NCI-H2196 treated with DMSO at 0.1 percent for 48 hours (cell line): ENCODE results near the gene GPR137B.

Experiments
- DNase-seq: peaks from one replicate; lab custom pipeline; 2025; ENCODE audit not compliant: unreplicated experiment; lab: John Stamatoyannopoulos, UW

The GPR137B gene

DNA sequence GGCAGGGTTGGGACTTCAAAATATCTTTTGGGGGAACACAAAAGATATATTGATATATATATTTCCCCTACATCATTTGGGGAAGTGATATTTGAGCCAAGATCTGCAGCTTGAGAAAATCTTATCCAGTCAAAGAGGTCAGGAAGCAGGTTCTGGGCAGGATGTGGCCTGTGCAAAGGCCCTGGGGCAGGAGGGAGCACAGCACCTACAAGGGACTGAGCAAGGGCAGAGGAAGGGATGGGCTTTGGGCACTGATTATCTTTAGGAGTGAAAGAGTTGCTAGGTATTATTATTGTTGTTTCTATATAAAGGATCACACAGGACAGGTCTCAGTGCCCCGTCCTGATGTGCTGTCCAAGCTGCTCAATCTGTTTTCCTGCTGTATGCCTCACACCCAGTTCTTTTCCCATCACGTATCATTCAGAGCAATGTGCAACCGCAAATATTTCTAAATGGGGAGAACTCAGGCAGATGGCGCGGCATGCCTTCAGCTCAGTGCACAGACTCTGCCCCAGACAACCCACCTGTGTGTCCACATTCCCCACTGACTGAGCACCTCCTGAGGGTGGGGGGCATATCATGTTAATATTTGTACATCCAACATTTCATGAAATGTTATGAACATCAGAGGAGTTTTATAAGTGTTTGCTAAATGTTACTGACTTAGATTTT is 28.1 kb upstream of the GPR137B start:
- no peak for DNase-seq

DNA sequence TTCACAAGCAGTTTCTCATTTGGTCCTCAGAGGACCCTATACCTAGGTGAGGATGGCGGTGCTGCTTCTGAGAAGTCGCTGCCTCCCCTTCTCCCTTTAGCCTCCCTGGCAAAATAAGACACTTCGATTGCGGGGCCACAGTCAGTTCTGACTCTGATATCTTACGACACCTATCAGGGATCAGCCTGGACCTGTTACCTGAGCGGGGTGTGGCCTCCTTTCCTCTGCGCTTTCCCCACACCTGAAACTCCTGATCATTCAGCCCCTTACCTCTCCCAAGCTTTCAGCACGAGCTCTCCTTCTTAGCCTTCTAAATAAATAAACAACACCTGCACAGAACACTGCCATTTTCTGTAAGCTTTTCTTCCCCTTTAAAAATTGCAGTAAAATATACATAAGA is 24.6 kb upstream of the GPR137B start:
- DNase-seq = no peak

DNA sequence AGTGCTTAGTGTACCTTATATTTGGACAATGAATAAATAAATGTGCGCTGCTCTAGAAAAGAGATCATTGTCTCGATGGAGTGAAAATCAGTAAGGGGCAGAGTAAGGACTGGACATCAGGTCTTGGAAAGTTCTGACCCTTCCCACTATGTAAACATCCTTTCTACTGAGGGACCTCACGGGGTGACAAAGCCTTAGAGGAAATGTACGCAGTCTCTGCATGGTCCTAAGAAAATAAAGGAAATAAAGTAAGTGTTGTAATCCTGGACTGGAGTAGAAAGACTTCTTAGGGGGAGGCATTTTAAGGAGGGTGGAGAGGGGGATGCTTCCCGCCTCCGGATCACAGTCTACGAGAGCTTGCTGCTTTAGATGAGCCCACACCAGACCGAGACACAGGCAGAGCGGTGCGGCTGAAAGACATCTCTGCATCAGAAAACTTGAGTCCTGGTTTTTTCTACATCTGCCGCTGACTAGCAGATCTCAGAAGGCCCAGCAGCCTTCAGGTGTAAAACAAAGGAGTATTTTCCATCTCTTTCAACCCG is 22.3 kb upstream of the GPR137B start:
- no peak for DNase-seq

DNA sequence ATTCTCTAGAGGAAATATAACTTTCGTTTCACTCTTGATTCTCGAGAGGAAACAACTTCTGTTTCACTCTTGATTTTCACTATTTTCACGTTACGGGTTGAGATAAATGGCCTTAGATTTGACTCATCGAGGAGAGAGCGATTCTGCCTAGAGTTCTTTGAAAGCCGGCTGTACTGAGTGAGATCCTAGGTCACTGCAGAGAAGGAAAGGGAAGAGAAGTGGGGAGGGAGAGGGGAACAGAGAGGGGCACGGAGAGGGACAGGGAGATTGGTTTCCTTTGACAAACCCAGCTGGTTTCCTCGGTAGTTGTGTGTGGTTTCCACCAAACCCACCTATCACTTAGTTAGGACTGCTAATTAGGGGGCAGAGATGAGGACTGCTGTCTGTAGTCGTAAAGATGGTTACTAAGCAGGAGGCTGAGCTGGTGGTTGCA is 21.6 kb upstream of the GPR137B start:
- no peak for DNase-seq

DNA sequence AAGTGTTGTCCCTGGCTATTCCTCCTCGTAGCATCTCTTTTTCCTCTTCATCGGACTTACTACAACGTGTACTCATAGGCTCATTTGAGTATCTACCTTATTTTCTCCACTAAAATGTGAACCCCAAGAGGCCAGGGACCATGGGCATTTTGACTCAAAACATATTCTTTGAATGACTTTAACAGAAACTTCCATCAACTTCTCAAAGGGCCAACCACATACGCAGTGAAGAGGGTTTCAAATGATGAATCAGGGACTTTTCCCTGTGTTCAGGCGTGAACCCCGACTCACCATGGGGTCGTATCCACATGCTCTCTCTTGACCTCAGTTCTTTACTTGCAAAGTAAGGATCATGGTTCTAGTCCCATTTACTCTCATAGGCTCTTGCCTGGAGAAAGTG is 20.2 kb upstream of the GPR137B start:
- no peak for DNase-seq

DNA sequence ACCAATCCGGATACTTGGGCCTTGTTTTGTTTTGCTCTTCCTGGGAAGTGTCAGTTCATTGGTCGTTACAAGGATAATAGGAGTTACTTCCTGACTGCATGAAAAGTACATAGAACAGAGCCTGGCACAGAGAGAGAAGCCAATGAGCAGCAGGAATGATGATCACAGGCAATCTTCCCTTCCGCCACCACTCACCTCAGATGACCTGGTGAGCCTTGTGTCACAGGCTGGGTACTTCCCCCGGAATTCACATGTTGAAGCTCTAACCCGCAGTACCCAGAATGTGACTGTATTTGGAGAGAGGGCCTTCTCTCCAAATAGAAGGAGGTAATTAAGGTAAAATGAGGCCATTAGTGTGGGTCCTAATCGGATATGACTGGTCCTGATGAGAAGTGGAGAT is 18.8 kb upstream of the GPR137B start:
- no peak for DNase-seq

DNA sequence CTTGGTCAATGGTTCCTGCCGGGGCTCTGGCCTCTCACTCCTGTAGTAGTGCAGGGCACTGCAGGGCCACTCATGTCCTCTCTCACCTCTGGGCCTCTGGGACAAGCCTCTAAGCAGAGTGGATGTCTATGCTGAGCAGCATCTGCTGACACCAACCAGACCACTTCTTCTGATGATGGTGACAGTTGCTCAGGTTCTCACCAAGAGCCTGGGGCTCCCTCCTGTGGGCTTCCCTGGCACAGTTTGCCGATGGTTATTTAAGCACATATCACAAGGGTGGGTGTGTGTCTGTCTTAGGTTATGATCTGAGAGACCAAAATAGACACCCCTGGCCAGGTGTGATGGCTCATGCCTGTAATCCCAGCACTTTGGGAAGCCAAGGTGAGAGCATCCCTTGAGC is 17.4 kb upstream of the GPR137B start:
- no peak for DNase-seq

DNA sequence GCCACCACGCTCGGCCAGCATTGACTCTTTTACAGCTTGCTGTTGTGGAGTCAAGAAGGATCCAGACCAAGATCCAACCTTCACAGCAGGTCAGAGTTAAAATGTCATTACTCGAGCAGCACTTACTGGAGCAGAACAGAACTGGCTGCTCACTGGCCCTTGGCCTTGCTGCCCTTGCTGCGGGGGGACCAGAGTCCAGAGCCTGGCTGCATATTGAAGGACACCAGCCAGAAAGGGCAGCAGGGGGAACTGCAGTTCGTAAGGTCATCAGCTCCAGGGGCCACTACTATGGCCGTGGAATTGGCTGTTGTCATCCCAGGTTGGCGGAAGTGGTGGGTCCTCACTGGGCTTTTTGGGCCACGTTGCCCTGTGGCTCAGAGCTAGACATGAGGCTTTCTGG is 15.3 kb upstream of the GPR137B start:
- DNase-seq = no peak

DNA sequence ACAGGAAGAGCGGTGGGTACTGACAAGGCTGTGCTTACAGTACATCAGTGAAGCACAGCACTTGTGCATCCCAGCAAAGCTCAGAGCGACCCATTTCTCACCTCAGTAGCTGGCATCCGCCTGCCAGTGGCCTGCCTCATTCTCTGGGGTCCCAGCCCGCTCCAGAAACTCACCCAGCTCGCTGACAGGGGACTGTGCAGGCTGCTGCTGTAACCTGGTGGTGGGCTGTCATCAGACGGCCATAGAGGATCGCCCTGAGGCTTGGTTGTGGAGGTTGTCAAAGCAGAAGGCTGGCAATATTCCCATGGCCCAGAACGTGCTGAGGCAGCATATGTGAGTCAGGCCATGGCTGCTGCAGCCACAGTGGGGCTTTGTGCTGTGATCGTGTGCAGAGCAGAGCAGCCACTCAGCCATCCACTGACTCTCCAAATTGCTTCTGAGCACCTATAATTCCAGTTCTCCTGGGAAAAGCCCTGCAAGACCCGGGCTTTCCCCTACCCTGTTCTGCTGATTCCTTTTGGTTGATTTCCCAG is 13.6 kb upstream of the GPR137B start:
- DNase-seq = no peak

DNA sequence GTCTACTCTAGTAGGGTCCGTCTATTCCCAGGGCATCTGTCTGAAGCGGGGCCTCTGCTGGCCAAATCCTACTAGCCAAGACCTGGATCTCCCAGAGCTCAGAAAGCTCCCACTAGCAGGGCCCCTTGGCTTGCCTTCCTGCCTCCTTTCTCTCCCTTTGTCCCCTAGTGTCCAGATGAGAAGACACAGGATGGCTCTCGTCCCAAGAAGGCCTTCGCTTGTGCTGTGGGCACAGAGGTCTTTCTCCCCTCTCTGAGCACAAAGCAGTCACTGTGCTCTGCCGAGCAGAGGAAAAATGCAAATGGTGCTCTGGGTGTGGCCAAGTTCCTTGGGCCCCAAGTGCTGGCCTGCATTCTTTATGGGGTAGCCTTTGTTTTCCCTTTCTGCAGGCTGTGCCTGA is 13.0 kb upstream of the GPR137B start:
- no peak for DNase-seq

DNA sequence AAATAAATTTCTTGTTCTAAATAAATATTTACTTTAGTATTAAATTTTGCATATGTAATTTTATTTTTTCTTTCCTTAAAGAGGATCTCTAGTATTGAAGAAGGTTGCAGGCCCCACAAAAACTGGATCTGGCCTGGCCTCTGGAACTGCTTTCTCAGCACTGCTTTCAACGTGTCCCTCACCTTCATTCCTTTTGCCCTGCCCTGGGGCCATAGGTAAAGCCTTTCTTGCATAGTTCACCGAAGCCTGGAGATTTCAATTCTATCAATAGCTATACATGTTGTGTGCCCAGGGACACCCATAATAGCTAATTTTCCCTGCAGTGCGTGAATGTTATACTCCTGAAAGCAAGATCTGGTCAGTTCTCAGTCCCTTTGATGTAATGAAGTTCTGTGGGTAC is 12.0 kb upstream of the GPR137B start:
- DNase-seq = no peak

DNA sequence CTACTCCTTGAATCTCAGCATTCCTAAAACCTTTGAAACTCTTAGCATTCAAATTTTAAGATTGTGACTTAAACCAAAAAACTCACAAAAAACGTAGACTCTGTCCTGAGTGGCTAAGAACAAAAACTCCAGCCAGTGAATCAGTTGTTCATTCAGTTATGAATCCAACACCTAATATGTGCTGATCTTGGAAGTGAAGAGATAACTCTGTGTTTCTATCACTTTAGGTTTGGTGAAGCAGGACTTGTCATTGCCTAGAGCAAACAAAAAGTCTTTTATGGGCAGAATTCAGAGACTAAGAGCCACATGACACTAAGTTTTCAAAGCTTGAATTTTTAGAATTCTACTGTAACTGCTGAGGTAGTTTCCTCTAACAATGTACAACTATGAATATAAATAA is 10.4 kb upstream of the GPR137B start:
- DNase-seq = no peak

DNA sequence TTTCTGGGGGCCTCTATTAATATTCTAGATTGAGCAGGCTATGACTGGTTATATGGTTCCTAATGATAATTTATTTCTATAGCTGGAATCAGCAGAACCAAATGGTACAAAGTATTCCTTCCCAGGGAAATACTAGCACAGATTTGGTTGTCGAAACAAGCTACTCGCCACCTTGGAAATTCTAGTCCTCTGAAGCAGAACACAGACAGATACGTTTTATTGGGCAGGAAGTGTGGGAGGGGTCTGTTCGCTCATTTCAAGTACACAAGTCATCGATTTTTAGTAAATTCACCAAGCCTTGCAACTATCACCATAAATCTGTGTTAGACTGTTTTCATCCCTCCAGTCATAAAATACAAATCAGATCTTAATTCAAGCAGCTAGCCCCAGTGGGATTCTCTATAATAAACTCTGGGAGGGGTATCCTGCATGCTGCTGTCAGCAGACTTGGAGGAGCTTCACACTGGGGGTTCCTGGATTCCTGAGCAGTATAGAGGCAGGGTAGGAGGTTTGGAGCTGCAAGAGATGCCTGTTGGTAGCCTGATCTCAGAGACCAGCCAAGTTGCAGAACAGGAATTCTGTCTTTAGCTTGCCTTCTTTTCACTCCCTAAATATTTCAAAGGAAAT is 9.8 kb upstream of the GPR137B start:
- no peak for DNase-seq

DNA sequence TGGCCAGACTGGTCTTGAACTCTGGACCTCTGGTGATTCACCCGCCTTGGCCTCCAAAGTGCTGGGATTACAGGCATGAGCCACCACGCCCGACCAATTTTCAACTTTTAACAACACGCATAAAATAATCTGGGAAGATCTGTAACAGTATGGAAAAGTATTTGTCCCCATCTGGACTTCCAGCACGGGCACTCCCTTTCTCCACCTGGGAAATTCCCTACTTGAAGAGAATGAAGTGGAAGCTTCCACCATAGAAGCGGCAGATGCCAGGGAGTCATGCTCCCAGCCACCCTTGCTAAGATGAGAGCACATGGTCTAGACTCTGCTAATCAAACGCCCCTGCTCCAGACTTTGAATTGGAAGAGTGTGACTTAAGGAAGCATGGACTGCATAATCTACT is 9.0 kb upstream of the GPR137B start:
- DNase-seq = no peak

DNA sequence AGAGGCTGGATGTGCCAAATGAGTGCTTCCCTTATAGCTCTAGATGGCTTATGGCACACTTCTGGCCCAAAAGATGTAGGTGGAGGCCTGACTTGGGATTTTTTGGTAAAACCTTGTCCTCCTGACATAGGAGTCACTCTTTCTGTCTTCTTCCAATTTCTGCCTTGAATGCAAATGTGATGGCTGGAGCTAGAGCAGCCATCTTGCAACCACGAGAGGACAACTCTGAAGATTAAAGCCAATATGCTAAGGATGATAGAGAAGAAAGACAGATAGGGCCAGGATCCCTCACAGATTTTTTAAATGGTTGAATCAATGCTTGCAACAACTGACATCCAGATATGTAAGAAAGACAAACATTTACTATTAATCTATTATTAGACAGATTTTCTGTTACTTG is 8.5 kb upstream of the GPR137B start:
- DNase-seq = no peak

DNA sequence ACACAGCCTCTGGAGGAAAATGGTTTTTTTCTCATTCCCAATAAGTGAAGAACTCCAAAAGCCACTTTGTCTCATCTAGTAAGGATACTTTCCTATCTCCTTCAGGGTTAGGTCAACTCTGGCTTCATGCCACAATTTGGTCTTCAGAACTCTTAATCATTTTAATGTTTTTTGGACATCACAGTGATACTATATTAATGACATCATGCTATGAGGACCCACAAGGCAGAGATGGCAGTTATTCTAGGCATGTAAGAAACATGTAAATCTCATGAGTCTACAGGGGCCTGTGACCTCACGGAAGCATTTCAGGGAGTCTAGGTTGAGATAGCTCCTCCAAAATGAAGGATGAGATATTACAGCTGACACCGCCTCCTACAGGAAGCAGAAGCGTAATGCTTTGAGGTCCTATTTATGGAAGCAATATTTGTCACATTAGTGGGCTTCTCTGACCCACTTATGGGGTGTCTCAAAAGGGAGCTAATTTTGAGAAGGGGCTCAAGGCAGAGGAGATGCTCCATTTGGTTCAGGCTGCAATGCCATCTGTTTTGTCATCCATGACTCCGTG is 5.0 kb upstream of the GPR137B start:
- DNase-seq = no peak

DNA sequence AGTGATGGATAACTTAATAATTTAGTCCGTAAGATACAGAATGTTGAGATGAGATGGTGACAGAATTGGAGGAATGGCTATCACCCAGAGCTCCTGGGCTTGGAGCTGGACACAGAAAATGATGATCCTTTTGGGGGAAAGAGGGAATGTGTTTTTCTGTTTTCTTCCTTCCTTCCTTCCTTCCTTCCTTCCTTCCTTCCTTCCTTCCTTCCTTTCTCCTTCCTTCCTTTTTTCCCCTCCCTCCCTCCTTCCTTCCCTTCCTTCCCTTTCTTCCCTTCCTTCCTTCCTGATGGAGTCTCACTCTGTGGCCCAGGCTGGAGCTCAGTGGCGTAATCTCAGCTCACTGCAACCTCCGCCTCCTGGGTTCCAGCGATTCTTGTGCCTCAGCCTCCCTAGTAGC is 2.8 kb upstream of the GPR137B start:
- no peak for DNase-seq

DNA sequence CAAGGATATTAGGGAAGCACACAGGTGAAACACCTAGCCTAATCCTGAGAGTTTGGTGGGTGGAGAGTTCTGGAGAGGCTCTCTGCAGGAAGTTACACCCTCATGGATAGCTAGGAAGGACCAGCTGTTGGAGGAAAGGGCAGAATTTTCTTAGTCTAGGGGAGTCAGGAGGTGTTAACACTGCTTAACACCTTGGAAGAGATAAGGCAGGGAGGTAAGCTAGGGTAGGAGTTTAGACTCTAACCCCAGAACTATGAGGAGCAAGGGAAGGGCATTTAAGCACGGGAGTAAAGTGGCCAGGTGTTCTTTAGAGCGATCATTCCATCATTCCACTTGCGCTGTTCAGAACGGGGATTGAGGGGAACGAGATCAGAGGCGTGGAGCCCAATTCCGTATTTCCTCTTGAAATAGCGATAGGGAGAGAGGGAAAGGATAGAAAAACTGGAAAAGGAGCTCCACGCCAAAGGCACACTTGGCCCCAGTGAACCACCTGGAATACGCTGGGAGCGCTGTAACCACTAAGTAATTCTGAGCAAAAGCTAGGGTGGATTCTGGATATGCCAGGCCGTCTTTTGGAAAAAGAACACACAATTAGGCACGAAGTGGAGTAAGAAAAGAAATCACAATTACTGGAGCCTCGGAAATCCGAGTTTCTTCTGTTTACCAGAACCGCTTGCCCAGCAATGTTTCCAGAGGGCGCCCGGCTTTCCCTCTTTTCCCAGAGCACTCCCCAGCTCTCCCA is 1.5 kb upstream of the GPR137B start:
- DNase-seq = no peak

DNA sequence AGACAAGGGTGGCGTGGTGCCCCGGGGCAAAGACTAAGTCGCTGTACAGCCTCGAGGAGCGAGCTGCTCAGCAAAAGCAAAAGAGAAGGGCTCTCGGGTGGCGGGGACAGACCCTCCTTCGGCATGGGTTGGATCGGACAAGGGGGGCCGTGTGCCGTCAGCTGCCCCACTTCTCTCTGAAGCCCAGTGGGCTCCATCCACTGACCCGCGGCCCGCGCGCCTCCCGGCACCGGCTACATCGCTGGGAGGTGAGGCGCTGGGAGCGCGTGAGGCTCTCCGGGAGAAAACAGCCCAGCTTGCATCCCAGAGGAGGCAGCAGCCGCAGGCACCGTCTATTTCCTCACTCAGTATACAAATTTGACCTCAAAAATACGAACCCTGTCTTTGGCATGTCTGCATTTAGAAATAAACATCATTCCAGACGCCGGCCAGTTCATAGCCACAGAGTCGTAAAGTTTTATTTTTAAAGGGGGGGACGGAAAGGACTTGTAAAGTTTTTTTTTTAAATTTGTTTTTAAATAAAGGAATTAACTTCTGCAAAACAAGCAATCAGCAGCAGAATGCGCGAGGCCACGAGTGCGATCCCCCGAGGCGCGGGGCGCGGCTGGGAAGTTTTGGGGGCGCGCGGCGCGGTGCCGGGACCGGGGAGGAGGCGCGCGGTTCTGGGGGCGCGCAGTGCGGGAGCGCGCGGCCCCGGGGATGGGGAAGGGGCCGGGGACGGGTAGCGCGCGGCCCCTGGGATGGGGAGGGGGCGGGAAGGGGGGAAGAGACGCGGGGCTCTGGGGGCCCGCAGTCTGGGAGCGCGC is 689 bp upstream of the GPR137B start:
- DNase-seq = no peak

DNA sequence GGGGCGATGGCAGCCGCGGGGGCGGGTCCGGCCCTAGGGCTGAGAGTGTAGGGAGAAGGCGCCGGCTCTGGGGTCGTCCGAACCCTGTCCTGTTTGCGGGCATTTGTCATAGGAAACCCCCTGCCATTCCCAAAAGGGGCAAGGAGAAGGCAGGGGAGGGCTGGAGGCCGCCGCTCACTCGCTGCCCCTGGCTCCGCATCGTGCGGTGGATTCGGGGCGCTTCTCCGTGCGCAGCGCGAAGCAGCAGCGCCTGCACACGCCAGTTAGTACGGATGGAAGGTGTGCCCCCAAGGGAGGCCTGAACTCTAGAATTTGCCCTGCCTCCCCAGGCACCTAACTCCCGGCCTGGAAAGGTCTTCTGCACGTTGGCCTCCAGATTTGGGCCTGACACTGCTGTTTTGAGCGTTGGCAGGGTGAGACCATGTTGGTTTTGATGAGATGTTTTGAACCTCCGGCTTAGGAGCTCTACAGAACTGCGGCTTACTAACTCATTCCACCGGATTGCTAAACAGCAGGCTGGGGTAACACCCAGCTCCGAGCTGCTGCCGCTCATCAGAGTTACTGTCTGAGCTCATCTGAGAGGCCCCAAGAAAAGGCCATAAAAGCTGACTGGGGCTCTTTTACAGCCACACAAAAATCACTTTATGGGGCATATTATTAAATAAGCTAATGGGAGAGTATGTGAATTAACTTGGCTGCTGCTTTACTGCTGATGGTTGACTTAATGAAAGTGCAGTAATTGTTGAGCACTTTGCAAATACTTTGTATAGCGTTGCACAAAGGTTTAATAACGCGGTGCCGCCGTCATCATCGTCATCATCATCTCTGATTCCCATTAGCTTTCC is 987 bp downstream of the GPR137B start:
- DNase-seq = no peak
